Measurements from ENCODE around the gene CFAP298.
A peak's percentile ranks its signal among the peaks of the same experiment; 100 is the strongest.
"Not testable (repeated sequence)": the region's sequence is repeated elsewhere in the genome, so short reads cannot be mapped to it uniquely, and the experiment has no call there.

Gene CFAP298

GRCh38 chr21:32612075-32612998, at the start of gene CFAP298:
Gene CFAP298, minus strand, starts transcription at chr21:32612377. Its CDS starts 134 bp downstream, at chr21:32612243.
- DNase-seq (ENCODE audit: low read depth), result peak; percentile 84

DNA sequence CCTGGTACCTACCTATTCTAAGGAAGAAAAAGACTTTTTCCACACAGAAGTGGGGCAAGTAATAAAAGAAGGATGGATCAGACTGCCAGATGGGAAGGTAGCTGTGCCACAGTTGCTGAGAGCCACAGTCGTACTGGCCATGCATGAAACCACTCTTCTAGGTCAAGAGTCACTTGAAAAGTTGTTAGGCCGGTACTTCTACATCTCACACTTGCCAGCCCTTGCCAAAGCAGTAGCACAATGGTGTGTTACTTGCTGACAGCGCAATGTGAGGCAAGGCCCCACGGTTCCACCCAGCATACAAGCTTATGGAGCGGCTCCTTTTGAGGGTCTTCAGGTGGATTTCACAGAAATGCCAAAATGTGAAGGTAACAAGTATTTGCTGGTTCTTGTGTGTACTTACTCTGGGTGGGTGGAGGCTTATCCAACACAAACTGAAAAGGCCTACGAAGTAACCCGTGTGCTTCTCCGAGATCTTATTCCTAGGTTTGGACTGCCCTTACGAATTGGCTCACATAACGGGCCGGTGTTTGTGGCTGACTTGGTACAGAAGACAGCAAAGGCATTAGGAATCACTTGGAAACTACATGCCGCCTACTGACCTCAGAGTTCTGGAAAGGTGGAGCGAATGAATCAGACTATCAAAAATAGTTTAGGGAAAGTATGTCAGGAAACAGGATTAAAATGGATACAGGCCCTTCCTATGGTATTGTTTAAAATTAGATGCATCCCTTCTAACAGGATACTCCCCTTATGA, 49.0 kb upstream of the CFAP298 start:
- DNase-seq (ENCODE audit: low read depth), result not testable (repeated sequence)

DNA sequence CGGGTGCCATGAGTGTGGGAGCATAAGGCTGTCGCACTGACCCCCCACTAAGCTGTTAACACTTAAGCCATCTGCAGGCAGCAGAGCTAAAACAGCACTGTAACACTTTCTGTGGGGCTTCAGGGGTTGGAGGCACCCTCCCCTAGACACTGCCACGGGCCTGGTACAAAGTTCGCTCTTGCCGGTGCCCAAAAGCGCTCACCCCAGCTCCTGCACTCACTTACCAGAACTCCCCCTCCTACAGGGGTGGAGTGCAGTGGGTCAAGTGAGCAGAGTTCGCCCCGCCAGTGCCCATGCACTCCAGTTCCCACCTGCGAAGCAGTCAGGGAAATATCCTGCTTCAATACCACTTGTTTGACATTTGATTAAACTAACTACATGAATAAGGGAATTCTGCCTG, 46.3 kb upstream of the CFAP298 start:
- DNase-seq (ENCODE audit: low read depth), result no peak

DNA sequence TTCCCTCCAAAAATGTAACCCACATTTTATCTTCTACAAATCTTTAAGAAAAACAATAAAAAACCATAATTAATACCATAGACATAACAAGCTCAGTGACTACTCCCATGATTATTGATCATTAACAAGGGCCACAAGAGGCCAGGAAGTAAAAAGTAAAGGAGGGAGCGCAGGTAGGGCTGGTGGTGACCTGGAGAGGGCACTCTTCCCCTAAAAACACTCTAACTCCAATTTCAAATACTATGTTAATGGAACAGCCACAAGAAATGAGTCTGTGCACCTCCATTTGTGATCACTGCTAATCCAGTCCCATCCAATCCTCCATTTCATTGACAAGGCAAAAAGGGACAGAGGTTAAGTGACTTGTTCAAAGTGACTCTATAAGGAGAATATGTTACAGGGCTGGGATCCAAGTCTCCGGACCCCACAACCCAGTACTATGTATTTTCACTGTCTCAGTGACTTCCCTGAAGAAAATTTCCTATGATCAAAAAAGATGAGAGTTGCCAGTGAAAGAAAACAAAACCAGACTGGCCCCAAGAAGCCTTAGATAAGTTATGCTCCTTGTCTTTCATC, 41.2 kb upstream of the CFAP298 start:
- DNase-seq (ENCODE audit: low read depth), result no peak

DNA sequence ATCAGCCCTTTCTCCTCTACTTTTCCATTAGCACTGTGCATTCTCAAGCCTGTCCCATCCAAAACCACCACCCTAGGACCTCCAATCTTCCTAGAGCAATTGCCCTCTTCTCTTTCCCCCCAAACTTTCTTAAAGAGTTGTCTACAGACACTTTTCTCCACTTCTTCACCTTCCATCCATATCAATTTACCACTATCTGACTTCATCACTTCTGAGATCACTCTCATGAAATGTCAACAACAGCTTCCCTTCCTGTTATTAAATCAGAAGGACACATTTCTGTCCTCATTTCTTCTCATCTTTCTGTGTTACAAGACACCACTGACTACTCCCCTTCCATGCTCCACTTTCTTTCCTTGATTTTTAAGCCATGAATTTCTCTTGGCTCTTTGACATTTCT, 36.0 kb upstream of the CFAP298 start:
- DNase-seq (ENCODE audit: low read depth), result no peak

- DNase-seq (ENCODE audit: low read depth), result no peak
Measured at GRCh38 chr21:32645261-32646182, 33.3 kb upstream of the CFAP298 start.

- DNase-seq (ENCODE audit: low read depth), result no peak
Measured at GRCh38 chr21:32641710-32642698, 29.8 kb upstream of the CFAP298 start.

- DNase-seq (ENCODE audit: low read depth), result peak; percentile 79
Measured at GRCh38 chr21:32626621-32627196, 14.5 kb upstream of the CFAP298 start.

- not testable (repeated sequence) for DNase-seq (ENCODE audit: low read depth)
Measured at GRCh38 chr21:32618218-32618617, 6.0 kb upstream of the CFAP298 start.

- DNase-seq (ENCODE audit: low read depth), result no peak
Measured at GRCh38 chr21:32613436-32614043, 1.4 kb upstream of the CFAP298 start.

DNA sequence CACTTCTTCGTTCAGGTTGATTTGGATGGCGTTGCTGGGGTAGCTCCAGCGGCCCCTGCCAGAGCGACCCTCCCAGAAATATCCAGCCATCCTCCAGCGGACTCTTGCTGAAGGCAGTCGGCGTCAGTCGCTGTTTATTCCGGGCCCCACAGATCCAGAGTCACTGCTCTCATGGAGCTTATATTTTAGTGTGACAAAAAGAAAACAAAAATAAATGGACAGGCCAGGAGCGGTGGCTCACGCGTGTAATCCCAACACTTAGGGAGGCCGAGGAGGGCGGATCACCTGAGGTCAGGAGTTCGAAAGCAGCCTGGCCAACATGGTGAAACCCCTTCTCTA, 791 bp upstream of the CFAP298 start:
- DNase-seq (ENCODE audit: low read depth), result no peak

GRCh38 chr21:32611471-32611997, 643 bp downstream of the CFAP298 start:
- no peak for DNase-seq (ENCODE audit: low read depth)

- not testable (repeated sequence) for DNase-seq (ENCODE audit: low read depth)
Measured at GRCh38 chr21:32610940-32611339, 1.2 kb downstream of the CFAP298 start.

DNA sequence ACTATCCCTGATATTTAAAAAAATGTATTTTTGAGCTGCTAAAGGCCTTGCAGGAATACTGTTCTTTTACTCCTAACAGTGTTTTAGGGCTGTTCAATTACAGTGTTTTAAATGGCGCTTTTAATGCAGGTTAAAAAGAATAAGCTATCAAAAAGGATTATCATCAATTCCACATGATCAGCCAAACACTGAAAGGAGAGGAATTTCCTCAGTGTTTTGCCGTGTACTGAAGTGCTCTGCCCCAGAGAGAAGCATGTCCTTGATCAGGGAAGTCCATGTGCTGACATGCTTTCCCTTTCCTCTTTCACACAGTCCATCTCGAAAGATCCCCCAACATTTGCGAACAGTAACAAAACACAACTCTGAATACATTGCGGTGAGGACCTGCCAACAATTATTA, 3.3 kb downstream of the CFAP298 start:
- no peak for DNase-seq (ENCODE audit: low read depth)

DNA sequence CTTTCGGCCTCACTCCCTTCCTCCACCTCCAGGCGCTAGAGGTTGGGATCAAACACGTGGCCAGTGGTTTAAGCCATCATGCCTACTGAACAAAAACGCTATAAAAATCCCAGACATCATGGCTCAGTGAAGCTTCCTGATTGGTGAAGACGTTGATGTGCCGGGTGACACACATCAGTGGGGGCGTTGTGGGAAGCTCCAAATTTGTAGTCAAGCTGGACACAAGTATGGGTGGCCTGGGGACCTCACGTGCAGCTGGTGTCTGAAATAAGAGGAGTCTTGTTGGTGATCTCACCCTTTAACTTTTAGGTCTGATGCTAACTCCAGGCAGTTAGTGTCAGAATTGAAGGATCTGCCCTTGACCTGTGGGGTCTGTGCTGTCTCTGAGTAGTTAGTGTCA, 6.7 kb downstream of the CFAP298 start:
- no peak for DNase-seq (ENCODE audit: low read depth)

GRCh38 chr21:32604464-32604863, 7.7 kb downstream of the CFAP298 start:
- DNase-seq (ENCODE audit: low read depth), result no peak

- DNase-seq (ENCODE audit: low read depth), result no peak
Measured at GRCh38 chr21:32603131-32603530, 9.0 kb downstream of the CFAP298 start.

DNA sequence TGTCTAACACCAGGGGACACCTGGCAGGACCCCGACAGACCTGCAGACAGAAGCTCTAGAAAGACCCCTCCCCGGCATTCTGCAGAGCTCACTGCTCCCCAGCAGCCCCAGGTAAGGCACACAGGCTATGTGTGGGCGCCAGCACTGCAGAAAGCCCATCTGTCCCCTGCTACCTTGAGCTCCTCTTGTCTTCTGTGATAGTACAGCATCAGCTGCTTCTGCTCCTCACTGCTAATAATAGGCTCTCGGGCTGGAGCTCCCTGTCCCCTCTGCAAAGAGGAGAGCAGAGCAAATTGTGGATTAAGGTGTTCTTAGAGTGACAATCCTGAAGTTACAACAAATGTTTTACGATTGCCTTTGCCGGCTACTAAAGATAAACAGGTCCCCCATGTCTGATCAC, 10.1 kb downstream of the CFAP298 start:
- DNase-seq (ENCODE audit: low read depth), result no peak

DNA sequence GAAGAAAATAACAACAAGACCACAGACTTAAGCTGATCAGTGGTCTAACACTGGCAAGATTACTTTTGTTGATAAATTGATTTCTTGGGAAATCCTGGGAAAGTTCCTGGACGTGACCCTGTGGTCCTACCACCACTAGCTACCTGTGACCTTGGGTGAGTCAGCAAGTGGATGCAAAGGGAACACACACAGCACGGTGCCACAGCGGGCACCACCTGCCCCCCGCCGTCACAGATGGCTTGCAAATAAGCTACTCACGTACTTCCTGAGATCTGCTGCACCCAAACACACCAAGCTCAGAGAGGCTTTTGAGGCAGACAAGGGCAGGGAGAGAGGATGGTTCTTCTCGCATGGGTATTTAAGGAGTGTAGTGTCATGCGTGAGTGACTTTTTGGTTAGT, 12.7 kb downstream of the CFAP298 start:
- DNase-seq (ENCODE audit: low read depth), result no peak

All from GM04503 (cell line).